ENCODE measurements around the gene TRMT5.

Gene TRMT5

GRCh38 chr14:60986500-60986899 is 5.6 kb upstream of the TRMT5 start:
- Histone ChIP-seq H3K4me3 (peak overlapping the region in 2 of 10 experiments; percentile 65 to 70; a peak in 4 of 20 replicates), H3K9ac (peak overlapping the region in 2 of 11 experiments; percentile 18 to 23; a peak in 3 of 22 replicates), H3K36me3 (peaks cover 0 to 47% (median 0%) of the 10 kb centered on the region in 11 experiments; a peak in 8 of 22 replicates), H4K20me1 (no peaks in the 10 kb centered on the region), H3K9me3 (replicated peaks in 1 of 11) (peaks cover 0 to 3% (median 0%) of the 10 kb centered on the region in 11 experiments; a peak in 3 of 22 replicates), H3K4me1 (peaks cover 0 to 97% (median 10%) of the 10 kb centered on the region in 10 experiments; a peak in 17 of 20 replicates), H3K4me2 (peak overlapping the region in 3 of 11 experiments; percentile 85 to 98 (median 92); a peak in 5 of 22 replicates), H3K27ac (0 out of 22 replicates have a peak overlapping the region, but pooled peaks of 1 of the 11 experiments have one; percentile 34), H3K27me3 (peaks cover 0 to 8% (median 5%) of the 10 kb centered on the region in 11 experiments; a peak in 12 of 22 replicates)
- TF ChIP-seq Cebpa-rat (IDR thresholded peaks at IDR 0.05) = no peak

GRCh38 chr14:60984196-60984595 is 3.3 kb upstream of the TRMT5 start:
- H3K4me2 ChIP-seq = peak overlapping the region in 4 of 11 experiments; percentile 58 to 98 (median 88); a peak in 8 of 22 replicates
- peak overlapping the region in 4 of 11 experiments; percentile 55 to 77 (median 72); a peak in 8 of 22 replicates for H3K27ac ChIP-seq
- H3K36me3 ChIP-seq = peaks cover 0 to 33% (median 0%) of the 10 kb centered on the region in 11 experiments; a peak in 7 of 22 replicates
- H3K4me1 ChIP-seq = peaks cover 0 to 97% (median 10%) of the 10 kb centered on the region in 10 experiments; a peak in 17 of 20 replicates
- H3K27me3 ChIP-seq = peaks cover 0 to 19% (median 15%) of the 10 kb centered on the region in 11 experiments; a peak in 15 of 22 replicates
- peaks cover 0 to 16% (median 11%) of the 10 kb centered on the region in 11 experiments; a peak in 15 of 22 replicates for H3K9me3 ChIP-seq (replicated peaks in 1 of 11)
- no peaks in the 10 kb centered on the region for H4K20me1 ChIP-seq
- peak overlapping the region in 3 of 11 experiments; percentile 62 to 78 (median 70); a peak in 5 of 22 replicates for H3K9ac ChIP-seq
- TF ChIP-seq Cebpa-rat (IDR thresholded peaks at IDR 0.05) = no peak
- H3K4me3 ChIP-seq = peak overlapping the region in 3 of 10 experiments; percentile 65 to 70 (median 70); a peak in 6 of 20 replicates

- peak overlapping the region; percentile 58 to 78 (median 71); a peak in 21 of 22 replicates for H3K9ac ChIP-seq
- no peaks in the 10 kb centered on the region for H4K20me1 ChIP-seq
- H3K36me3 ChIP-seq = peaks cover 0 to 18% (median 0%) of the 10 kb centered on the region in 11 experiments; a peak in 5 of 22 replicates
- peaks cover 0 to 83% (median 10%) of the 10 kb centered on the region in 10 experiments; a peak in 17 of 20 replicates for H3K4me1 ChIP-seq
- H3K27me3 ChIP-seq = peaks cover 0 to 19% (median 15%) of the 10 kb centered on the region in 11 experiments; a peak in 15 of 22 replicates
- peak overlapping the region; percentile 65 to 71 (median 68) for H3K4me3 ChIP-seq
- H3K27ac ChIP-seq = peak overlapping the region in 6 of 11 experiments; percentile 40 to 77 (median 63); a peak in 11 of 22 replicates
- peak overlapping the region; percentile 64 to 98 (median 81) for H3K4me2 ChIP-seq
- TF ChIP-seq Cebpa-rat (IDR thresholded peaks at IDR 0.05) = no peak
- peaks cover 0 to 16% (median 11%) of the 10 kb centered on the region in 11 experiments; a peak in 15 of 22 replicates for H3K9me3 ChIP-seq (replicated peaks in 1 of 11)
Measured at GRCh38 chr14:60981633-60982455, 965 bp upstream of the TRMT5 start.

- no peak overlapping the region for H3K4me3 ChIP-seq
- no peak overlapping the region for H3K9ac ChIP-seq
- no peak for TF ChIP-seq Cebpa-rat (IDR thresholded peaks at IDR 0.05)
- H3K27ac ChIP-seq = no peak overlapping the region
- H3K27me3 ChIP-seq = peaks cover 0 to 19% (median 15%) of the 10 kb centered on the region in 11 experiments; a peak in 15 of 22 replicates
- H3K9me3 ChIP-seq (replicated peaks in 1 of 11) = peaks cover 0 to 16% (median 11%) of the 10 kb centered on the region in 11 experiments; a peak in 15 of 22 replicates
- peaks cover 0 to 35% (median 0%) of the 10 kb centered on the region in 11 experiments; a peak in 5 of 22 replicates for H3K36me3 ChIP-seq
- peak overlapping the region in 2 of 11 experiments; percentile 30 to 33; a peak in 2 of 22 replicates for H3K4me2 ChIP-seq
- H4K20me1 ChIP-seq = no peaks in the 10 kb centered on the region
- H3K4me1 ChIP-seq = peaks cover 0 to 45% (median 9%) of the 10 kb centered on the region in 10 experiments; a peak in 17 of 20 replicates
Measured at GRCh38 chr14:60977847-60978246, 3.0 kb downstream of the TRMT5 start.

GRCh38 chr14:60975551-60975950 is 5.3 kb downstream of the TRMT5 start:
- H4K20me1 ChIP-seq = no peaks in the 10 kb centered on the region
- no peak overlapping the region for H3K27ac ChIP-seq
- H3K9me3 ChIP-seq (replicated peaks in 1 of 11) = peaks cover 0 to 6% (median under 1%) of the 10 kb centered on the region in 11 experiments; a peak in 12 of 22 replicates
- peaks cover 0 to 4% (median under 1%) of the 10 kb centered on the region in 11 experiments; a peak in 9 of 22 replicates for H3K27me3 ChIP-seq
- no peak overlapping the region for H3K9ac ChIP-seq
- no peak overlapping the region for H3K4me3 ChIP-seq
- peaks cover 0 to 36% (median 5%) of the 10 kb centered on the region in 10 experiments; a peak in 8 of 20 replicates for H3K4me1 ChIP-seq
- no peak for TF ChIP-seq Cebpa-rat (IDR thresholded peaks at IDR 0.05)
- peaks cover 0 to 40% (median 3%) of the 10 kb centered on the region in 11 experiments; a peak in 5 of 22 replicates for H3K36me3 ChIP-seq
- no peak overlapping the region for H3K4me2 ChIP-seq

- Histone ChIP-seq H3K4me1 (peaks cover 0 to 27% (median 5%) of the 10 kb centered on the region in 10 experiments; a peak in 11 of 20 replicates), H3K27me3 (no peaks in the 10 kb centered on the region), H3K4me3 (no peak overlapping the region), H3K9ac (no peak overlapping the region), H3K27ac (no peak overlapping the region), H3K9me3 (replicated peaks in 1 of 11) (no peaks in the 10 kb centered on the region), H4K20me1 (no peaks in the 10 kb centered on the region), H3K4me2 (no peak overlapping the region), H3K36me3 (peaks cover 0 to 40% (median 3%) of the 10 kb centered on the region in 11 experiments; a peak in 5 of 22 replicates)
- TF ChIP-seq Cebpa-rat (IDR thresholded peaks at IDR 0.05) = no peak
Measured at GRCh38 chr14:60974090-60974651, 6.7 kb downstream of the TRMT5 start.

- H4K20me1 ChIP-seq = no peaks in the 10 kb centered on the region
- no peak for TF ChIP-seq Cebpa-rat (IDR thresholded peaks at IDR 0.05)
- H3K4me3 ChIP-seq = no peak overlapping the region
- H3K36me3 ChIP-seq = peaks cover 0 to 40% (median 3%) of the 10 kb centered on the region in 11 experiments; a peak in 5 of 22 replicates
- no peaks in the 10 kb centered on the region for H3K9me3 ChIP-seq (replicated peaks in 1 of 11)
- H3K27me3 ChIP-seq = no peaks in the 10 kb centered on the region
- H3K27ac ChIP-seq = no peak overlapping the region
- H3K9ac ChIP-seq = no peak overlapping the region
- peaks cover 0 to 19% (median 5%) of the 10 kb centered on the region in 10 experiments; a peak in 11 of 20 replicates for H3K4me1 ChIP-seq
- H3K4me2 ChIP-seq = no peak overlapping the region
Measured at GRCh38 chr14:60973070-60973469, 7.8 kb downstream of the TRMT5 start.

GRCh38 chr14:60972295-60972694 is 8.6 kb downstream of the TRMT5 start:
- Histone ChIP-seq H3K9me3 (replicated peaks in 1 of 11) (no peaks in the 10 kb centered on the region), H3K4me2 (no peak overlapping the region), H3K4me3 (no peak overlapping the region), H3K9ac (no peak overlapping the region), H3K27me3 (no peaks in the 10 kb centered on the region), H4K20me1 (no peaks in the 10 kb centered on the region), H3K36me3 (peaks cover 0 to 40% (median 3%) of the 10 kb centered on the region in 11 experiments; a peak in 5 of 22 replicates), H3K27ac (no peak overlapping the region), H3K4me1 (peaks cover 0 to 19% (median 5%) of the 10 kb centered on the region in 10 experiments; a peak in 11 of 20 replicates)
- TF ChIP-seq Cebpa-rat (IDR thresholded peaks at IDR 0.05) = no peak

Data from BLaER1 treated with 17β-estradiol and CSF1 and Interleukin-3, amounts not matched to agents 10 nM and 100 nM (cell line).